Left lung (tissue), 10 donors: ENCODE data around the gene ARIH2. TPM values are rescaled to one million over a fixed set of nuclear protein-coding genes. Genes with fewer than 3 reads are reported as not detected.

Source experiments
- ATAC-seq: fragments of 200-7000 bp; cut with Tn5 transposase; one replicate; pipeline ENCODE4 v1.9.1; 2020; ENCODE audit warnings: moderate library complexity
- DNase-seq, 4 donors: peaks; one replicate each; pipeline ENCODE4 v3.0.0-alpha.2; 2013 to 2020
- H3K27ac ChIP-seq, 2 donors: fragments of 200-600 bp; sonication (generic) in 1 of 2; one replicate each; pipeline versions ENCODE4 v1.5.0 to v1.8.0; 2020 to 2021
- H3K27me3 ChIP-seq, 2 donors: fragments of 200-600 bp; sonication (generic) in 1 of 2; one replicate each; pipeline versions ENCODE4 v1.5.0 to v1.8.0; 2020 to 2021
- H3K36me3 ChIP-seq, 2 donors: fragments of 200-600 bp; sonication (generic) in 1 of 2; one replicate each; pipeline versions ENCODE4 v1.5.0 to v1.8.0; 2020 to 2021
- H3K4me1 ChIP-seq, 2 donors: fragments of 200-600 bp; one replicate each; pipeline ENCODE4 v1.8.0; 2021
- H3K4me3 ChIP-seq, 2 donors: fragments of 200-600 bp; sonication (generic) in 1 of 2; one replicate each; pipeline versions ENCODE4 v1.5.0 to v1.8.0; 2020 to 2021; ENCODE audit warnings: mild to moderate bottlenecking in 1 of 2
- H3K9me3 ChIP-seq, 2 donors: fragments of 200-600 bp; sonication (generic) in 1 of 2; one replicate each; pipeline versions ENCODE4 v1.5.0 to v1.8.0; 2020 to 2021
- intact Hi-C, 2 donors: fragments of 100-400 bp; cut with DNase I; formaldehyde crosslinking; loops; one replicate each; pipeline versions ENCODE4 v1.11.2 to v1.14.2; 2022
- polyA plus RNA-seq, 6 donors: library from polyadenylated mRNA; unstranded; fragments of 120-200 nt; gene quantifications; one replicate each; pipeline ENCODE4 v1.2.1, GENCODE V29; 2013; ENCODE audit not compliant: insufficient read length in 6 of 6
- total RNA-seq, 2 donors: library from RNA; stranded (reverse); fragmentation: NEBNext Ultra II Directional; extraction: Animal tissue kit (Norgen Biotek cat#: 25700); gene quantifications; one replicate each; pipeline ENCODE4 v1.2.1, GENCODE V29; 2021
- TF ChIP-seq, protein P1 (sequence below), 2 donors: fragments of 200-600 bp; sonication (generic) in 1 of 2; IDR thresholded peaks; one replicate each; pipeline versions ENCODE4 v1.5.0 to v1.8.0; 2021; ENCODE audit warnings: antibody characterized with exemption in 2 of 2
- donor health status: DM: no; HTN: yes; CAD: no.
- donor health status: DM: no; HTN: no; CAD: no.

Gene ARIH2
- total and polyA plus RNA-seq, 8 donors: 67.9 to 92.4 (median 83.5) TPM

DNA sequence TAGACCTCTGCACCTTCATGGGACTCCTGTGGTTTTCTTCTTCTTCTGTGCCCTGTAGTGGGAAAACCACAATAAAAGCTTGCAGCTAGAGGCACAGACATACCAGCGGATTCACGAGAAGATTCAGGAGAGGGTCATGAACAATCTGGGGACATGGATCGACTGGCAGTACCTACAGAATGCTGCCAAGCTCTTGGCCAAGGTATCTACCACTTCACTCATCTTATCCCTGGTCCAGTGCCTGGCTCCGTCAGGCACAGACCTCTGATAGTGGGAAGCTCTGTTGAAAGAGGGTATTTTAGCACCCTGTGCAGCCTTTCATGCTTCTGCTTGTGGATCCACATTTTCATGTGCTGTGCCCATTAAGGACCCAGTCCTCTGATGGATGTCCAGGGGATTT, 61.7 kb downstream of the ARIH2 start:
- DNase-seq (no peak), ATAC-seq (no peak)
- no peaks in the 10 kb centered on the region for H3K9me3 ChIP-seq
- H3K27ac ChIP-seq: no peak overlapping the region
- intact Hi-C loops: no loop called here
- H3K27me3 ChIP-seq: no peaks in the 10 kb centered on the region
- H3K4me1 ChIP-seq: no peaks in the 10 kb centered on the region
- H3K4me3 ChIP-seq: no peak overlapping the region
- TF ChIP-seq, protein P1, sequence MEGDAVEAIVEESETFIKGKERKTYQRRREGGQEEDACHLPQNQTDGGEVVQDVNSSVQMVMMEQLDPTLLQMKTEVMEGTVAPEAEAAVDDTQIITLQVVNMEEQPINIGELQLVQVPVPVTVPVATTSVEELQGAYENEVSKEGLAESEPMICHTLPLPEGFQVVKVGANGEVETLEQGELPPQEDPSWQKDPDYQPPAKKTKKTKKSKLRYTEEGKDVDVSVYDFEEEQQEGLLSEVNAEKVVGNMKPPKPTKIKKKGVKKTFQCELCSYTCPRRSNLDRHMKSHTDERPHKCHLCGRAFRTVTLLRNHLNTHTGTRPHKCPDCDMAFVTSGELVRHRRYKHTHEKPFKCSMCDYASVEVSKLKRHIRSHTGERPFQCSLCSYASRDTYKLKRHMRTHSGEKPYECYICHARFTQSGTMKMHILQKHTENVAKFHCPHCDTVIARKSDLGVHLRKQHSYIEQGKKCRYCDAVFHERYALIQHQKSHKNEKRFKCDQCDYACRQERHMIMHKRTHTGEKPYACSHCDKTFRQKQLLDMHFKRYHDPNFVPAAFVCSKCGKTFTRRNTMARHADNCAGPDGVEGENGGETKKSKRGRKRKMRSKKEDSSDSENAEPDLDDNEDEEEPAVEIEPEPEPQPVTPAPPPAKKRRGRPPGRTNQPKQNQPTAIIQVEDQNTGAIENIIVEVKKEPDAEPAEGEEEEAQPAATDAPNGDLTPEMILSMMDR (IDR thresholded peaks at IDR 0.05): no peak
- H3K36me3 ChIP-seq: peaks cover 0 to 98% of the 10 kb centered on the region in 2 donors

DNA sequence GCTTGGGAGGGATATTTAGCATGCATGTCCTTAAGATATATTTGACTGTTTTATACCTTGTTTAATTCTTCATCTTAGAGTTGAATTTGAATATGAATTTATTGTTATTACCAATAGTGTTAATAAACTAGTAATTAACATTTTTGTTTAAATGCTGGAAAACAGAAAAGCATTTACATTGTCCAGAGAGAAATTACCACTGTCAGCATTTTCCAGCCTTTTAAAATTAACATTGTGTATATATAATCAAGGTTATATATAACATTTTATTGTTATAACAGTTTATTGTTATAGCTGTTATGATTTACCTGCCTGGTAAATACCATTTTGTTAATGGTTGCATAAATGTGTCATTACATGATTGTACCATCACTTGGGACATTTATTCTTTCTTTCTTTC, 63.4 kb downstream of the ARIH2 start:
- Histone ChIP-seq H3K4me1 (no peaks in the 10 kb centered on the region), H3K9me3 (no peaks in the 10 kb centered on the region), H3K4me3 (no peak overlapping the region), H3K27ac (no peak overlapping the region), H3K27me3 (no peaks in the 10 kb centered on the region), H3K36me3 (peaks cover 0 to 92% of the 10 kb centered on the region in 2 donors)
- DNase-seq (no peak), ATAC-seq (no peak)
- TF ChIP-seq, protein P1 (IDR thresholded peaks at IDR 0.05): no peak
- intact Hi-C loops: no loop called here

DNA sequence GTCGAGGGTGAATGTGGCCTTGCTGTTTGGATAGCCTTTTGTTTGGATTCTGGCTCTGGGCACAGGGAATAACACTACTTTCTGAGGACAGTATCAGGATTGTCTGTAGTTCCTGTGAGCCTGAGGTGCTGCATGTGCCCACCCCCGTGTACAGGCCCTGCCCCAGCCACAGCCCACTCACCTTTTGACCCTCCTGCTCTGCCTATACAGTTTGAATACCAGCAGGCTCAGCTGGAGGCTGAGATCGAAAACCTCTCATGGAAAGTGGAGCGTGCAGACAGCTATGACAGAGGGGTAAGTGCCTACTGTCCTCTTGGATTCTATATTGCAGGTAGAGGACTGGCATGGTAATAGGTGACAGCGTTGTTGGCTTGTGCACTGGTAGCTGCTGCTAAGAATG, 64.0 kb downstream of the ARIH2 start:
- H3K27me3 ChIP-seq: no peaks in the 10 kb centered on the region
- DNase-seq: no peak
- H3K4me1 ChIP-seq: peaks cover 0 to 2% of the 10 kb centered on the region in 2 donors
- no peak for ATAC-seq
- H3K36me3 ChIP-seq: peaks cover 0 to 85% of the 10 kb centered on the region in 2 donors
- TF ChIP-seq, protein P1 (IDR thresholded peaks at IDR 0.05): no peak
- no peak overlapping the region for H3K4me3 ChIP-seq
- intact Hi-C loops: no loop called here
- H3K9me3 ChIP-seq: no peaks in the 10 kb centered on the region
- H3K27ac ChIP-seq: no peak overlapping the region

DNA sequence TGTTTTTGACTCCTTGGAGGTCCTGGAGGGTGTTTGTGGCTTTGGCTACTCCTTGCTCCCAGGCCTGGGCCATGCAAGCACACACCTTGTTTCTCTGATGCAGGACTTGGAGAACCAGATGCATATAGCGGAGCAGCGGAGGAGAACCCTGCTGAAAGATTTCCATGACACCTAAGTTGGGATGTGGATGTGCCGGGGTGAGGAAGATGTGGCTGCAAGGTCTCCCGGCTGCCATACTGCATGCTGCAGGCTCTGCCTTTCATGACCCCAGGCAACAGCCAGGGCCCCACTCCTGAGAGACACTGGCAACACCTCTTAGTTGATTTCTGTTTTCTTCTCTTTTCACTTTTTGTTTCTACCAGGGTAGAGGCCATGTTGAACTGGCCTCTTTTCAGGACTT, 64.5 kb downstream of the ARIH2 start:
- Histone ChIP-seq H3K27me3 (no peaks in the 10 kb centered on the region), H3K36me3 (peaks cover 0 to 81% of the 10 kb centered on the region in 2 donors), H3K27ac (no peak overlapping the region), H3K9me3 (no peaks in the 10 kb centered on the region), H3K4me1 (peaks cover 0 to 5% of the 10 kb centered on the region in 2 donors), H3K4me3 (no peak overlapping the region)
- TF ChIP-seq, protein P1 (IDR thresholded peaks at IDR 0.05): no peak
- ATAC-seq (no peak), DNase-seq (no peak)
- intact Hi-C loops: no loop called here

DNA sequence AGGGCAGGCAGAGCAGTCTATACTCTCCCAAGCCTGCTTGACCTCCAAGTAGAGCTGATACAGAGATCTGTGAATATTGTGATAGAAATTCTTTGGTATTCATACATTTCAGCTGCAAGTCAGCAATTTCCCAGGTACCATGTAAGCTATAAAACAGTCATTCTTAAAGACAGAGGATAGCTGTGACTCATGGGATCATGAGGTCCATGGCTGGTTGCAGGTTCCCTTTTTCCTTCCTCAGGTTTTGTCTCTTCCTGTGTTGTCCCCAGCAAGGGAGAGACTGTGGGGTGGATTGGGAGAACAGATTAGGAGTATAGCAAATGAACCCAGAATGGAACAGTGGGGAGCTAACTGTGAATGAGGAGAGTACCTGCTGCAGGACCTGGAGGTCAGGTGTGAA, 66.0 kb downstream of the ARIH2 start:
- DNase-seq: no peak
- Histone ChIP-seq H3K36me3 (peaks cover 0 to 67% of the 10 kb centered on the region in 2 donors), H3K4me3 (no peak overlapping the region), H3K4me1 (peaks cover 5 to 15% of the 10 kb centered on the region in 2 donors), H3K9me3 (no peaks in the 10 kb centered on the region), H3K27ac (no peak overlapping the region), H3K27me3 (no peaks in the 10 kb centered on the region)
- no peak for ATAC-seq
- TF ChIP-seq, protein P1 (IDR thresholded peaks at IDR 0.05): no peak
- intact Hi-C loops: no loop called here
